GM19025 (cell line): ENCODE results near the gene CLEC18B.
A peak's percentile ranks its signal among the peaks of the same experiment; 100 is the strongest.
"Not testable (repeated sequence)": the region's sequence is repeated elsewhere in the genome, so short reads cannot be mapped to it uniquely, and the experiment has no call there.

ENCODE experiments used
- ATAC-seq: cut with Tn5 transposase; IDR thresholded peaks from one replicate; pipeline ENCODE4 v1.9.1; 2021; ENCODE audit warnings: mild to moderate bottlenecking, low read depth, moderate library complexity; ENCODE audit not compliant: unreplicated experiment

The CLEC18B gene

DNA sequence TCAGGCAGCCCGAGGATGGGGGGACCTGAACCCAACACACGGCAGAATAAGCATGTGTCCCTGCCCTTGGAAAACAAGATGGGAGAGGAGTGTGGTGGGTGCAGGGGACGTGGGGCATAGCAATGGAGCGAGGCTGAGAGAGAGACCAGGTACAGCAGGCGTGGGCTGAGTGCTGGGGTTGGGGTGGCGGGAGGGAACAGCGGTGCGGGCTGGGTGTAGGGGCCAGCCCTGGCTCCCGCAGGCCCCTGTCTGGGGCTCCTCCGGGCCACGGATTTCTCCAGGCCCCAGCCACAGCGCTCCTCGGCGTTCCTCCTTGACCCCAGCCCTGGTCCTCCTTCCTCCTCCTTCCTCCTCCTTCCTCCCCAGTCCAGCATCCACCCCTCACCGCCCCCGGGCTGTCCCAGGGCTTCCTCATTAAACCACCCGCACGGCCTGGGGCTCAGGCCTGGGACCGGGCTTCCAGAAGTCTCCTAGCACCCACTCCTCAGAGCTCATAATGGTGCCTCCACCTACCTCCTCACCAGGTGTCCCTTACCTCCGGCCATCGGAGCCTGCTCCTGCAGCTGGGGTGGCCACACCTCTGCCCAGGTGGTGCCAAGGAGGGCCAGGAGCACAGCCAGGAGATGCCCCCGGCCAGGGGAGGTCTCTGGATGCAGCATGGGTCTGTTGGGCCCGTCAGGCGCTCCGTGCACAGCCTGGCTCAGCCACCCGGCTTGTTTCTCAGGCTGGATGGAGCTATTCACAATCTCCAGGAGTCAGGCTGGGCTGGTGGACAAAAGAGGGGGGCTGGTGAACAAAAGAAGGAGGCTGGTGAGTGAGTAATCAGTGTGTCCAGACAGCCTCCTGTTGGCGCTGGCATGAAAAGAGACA is at the start of gene CLEC18B:
Gene CLEC18B, minus strand, starts transcription at position 867 of the 870 bp plus-strand sequence. Its CDS starts 208 bp downstream, at position 659.
- ATAC-seq = not testable (repeated sequence)

- no peak for ATAC-seq
Measured at GRCh38 chr16:74469946-74470478, 48.7 kb upstream of the CLEC18B start.

DNA sequence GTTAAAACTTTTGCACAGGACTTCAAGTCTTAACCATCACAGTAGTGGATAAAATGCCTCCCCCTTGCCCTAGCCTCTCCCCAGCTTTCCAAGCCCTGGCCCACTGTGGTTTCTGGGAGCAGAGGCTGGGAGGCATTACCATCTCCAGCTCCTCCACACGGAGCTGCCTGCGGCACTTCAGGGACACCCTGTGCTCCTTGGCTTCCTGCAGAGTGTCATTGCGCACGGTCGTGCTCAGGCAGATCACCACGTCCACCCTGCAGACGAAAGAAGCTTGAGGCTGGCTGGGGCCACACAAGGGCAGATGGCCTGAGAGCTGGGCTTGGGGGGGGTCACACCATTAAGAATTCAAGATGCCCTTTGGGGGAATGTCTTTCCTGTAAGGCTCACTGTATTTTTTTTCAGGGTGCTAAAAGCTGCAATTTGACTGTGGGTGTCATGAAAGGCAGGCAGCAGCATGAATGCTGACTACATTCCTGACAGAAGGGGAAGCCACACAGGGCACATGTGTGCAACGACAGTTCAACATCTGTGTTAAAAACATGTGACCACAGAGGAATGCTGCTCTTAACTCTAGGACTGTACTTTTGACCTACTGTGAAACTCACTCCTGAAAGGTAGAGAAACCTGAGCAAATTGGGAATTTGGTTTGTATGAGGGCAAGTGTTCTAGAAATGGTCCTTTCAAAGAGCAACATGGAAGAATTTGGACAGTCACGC is 47.7 kb upstream of the CLEC18B start:
- ATAC-seq = no peak

DNA sequence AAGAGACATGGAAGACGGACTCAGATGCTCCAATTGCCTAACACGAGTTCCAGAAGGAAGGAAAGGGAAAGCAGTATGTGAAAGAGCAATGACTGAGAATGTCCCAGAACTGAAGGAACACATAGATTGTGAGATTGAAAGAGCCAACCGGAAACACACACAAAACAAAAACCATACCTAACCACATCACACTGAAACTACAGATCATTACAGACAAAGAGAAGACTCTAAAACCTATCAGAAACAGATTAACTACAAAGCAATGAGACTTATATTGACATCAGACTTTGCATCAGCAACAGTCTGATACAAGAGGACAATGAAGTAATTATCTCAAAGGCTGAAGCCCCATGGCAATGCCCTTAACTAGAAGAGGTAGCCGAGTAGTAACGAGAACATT is 45.6 kb upstream of the CLEC18B start:
- peak; percentile 43 for ATAC-seq

GRCh38 chr16:74465851-74466685 is 44.8 kb upstream of the CLEC18B start:
- ATAC-seq = no peak

GRCh38 chr16:74465281-74465680 is 44.0 kb upstream of the CLEC18B start:
- no peak for ATAC-seq

GRCh38 chr16:74463888-74464287 is 42.6 kb upstream of the CLEC18B start:
- no peak for ATAC-seq

GRCh38 chr16:74462361-74462760 is 41.1 kb upstream of the CLEC18B start:
- ATAC-seq = no peak

DNA sequence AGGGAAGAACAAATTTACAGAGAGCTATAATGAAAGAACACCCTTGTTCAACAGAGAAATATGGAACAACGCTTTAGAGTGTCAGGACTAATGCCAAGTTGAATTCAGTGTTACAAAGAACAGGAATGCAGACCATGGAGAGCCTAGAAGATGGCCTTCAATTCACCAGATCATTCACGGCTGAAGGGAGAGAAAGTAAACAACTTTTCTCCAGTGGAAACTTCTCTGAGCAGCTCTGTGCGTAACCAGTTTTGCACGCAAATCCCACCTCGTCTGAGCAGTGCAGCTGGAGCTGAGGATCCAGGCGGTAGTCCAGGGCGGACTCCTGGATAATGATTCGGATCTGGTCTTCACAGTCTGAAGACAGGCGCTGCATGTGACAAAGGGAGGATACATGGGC is 40.5 kb upstream of the CLEC18B start:
- ATAC-seq = no peak

DNA sequence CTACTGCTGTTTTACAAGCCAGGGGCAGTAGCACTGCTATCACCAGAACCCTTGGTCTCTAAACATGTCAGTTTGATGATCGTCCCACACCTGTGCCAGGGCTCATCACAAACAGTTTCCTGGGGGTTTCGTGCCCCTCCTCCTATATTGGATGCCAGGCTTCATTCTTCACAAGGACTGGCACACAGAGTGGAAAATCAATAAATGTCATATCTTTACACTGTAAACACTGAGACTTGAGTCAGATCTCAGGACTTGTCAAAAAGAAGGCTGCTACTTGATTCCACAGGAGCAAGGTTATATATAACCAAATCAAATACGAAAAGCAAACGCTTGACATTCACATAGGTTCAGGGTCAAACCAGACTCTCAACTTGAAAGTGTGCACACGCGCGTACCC is 39.3 kb upstream of the CLEC18B start:
- no peak for ATAC-seq

DNA sequence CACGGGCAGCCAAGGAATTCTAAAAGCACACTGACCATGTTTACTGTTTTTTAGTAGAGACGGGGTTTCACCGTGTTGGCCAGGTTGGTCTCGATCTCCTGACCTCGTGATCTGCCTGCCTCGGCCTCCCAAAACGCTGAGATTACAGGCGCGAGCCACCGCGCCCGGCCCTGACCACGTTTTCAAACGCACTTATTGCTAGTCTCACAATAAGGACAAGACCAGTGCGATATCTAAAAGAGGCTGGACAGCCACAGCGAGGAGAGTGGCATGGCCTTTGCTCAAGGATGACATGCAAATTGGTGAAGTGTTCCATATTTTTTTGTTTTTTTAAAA is 35.0 kb upstream of the CLEC18B start:
- ATAC-seq = no peak

- ATAC-seq = no peak
Measured at GRCh38 chr16:74455619-74456289, 34.5 kb upstream of the CLEC18B start.

- no peak for ATAC-seq
Measured at GRCh38 chr16:74455213-74455612, 33.9 kb upstream of the CLEC18B start.

GRCh38 chr16:74451951-74452758 is 30.9 kb upstream of the CLEC18B start:
- peak; percentile 72 for ATAC-seq

DNA sequence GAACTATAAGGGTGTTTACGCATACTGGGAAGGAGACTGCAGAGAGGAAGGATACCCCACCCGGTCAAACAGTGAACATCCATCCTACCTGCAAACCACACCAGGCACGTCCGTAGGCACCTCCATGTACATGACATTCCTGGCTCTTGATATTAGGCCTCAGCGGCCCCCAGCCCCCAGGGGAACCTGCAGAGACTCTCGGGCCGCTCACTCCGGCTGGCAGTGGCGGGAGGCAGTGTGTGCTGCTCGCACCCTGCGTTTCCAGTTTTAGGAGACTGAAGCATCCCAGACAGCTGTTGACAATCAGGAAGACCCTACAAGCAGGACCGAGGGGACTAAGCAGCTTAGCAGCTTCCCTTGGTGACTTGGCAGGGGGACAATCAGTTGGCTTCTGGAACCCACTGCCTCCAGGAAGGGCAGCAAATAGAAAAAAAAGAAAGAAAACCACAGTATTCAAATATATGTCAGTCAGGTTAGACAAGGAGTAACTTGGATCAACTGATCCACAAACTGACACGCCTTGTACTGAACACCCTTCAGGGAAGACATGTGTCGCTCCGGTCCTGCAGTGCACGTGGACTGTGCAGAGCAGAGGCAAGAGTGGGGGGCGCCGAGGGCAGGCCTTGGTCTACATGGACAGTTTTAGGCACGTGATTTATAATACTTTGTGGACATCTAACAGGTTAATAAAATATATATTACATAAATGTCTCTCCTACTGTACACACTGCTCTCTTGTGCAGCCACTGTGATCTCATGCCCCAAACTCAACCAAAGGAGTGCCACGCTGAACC is 29.9 kb upstream of the CLEC18B start:
- no peak for ATAC-seq

DNA sequence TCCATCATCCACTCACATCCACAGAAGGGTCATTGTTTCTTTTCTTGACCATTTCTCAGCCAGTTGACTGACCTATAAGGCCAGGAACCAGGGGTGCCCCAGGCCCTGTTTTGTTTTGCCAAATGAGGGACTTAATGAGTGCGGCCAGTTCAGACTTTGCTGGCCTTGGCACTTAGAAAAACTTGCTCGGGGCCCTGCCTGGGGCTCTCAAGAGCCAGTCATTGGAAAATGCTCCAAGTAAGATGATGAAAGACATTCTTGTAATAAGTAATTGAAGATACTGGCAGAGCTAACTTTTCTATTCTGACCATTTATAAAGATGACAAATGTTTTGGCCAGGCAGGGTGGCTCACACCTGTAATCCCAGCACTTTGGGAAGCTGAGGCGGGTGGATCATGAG is 29.0 kb upstream of the CLEC18B start:
- no peak for ATAC-seq

DNA sequence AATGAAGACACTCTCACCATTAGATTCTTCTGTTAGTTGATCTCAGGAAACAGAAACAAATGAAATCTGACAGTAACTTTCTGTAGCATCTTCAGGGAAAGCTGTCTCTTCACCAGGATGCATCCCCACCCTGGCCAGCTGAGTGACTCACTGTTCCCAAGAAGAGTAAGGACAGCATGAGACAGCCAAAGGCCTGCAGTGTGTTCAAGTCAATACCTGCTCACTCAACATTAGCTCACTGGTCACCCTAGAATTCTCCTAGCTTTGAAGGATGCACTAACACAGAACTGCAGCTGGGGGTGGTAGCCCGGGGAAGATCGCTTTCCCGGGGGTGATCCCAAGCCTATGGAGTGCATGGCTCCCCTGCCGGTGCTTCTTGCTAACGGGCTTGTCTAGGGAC is 28.2 kb upstream of the CLEC18B start:
- no peak for ATAC-seq

GRCh38 chr16:74448990-74449389 is 27.7 kb upstream of the CLEC18B start:
- ATAC-seq = no peak

GRCh38 chr16:74447578-74447977 is 26.3 kb upstream of the CLEC18B start:
- no peak for ATAC-seq
